HG02870 (cell line): Measurements from ENCODE around the gene CSAG3.
A peak's percentile ranks its signal among the peaks of the same experiment; 100 is the strongest.
"Not testable (repeated sequence)": the region's sequence is repeated elsewhere in the genome, so short reads cannot be mapped to it uniquely, and the experiment has no call there.

Experiments
- ATAC-seq: cut with Tn5 transposase; IDR thresholded peaks from one replicate; pipeline ENCODE4 v1.9.1; 2021; ENCODE audit warnings: mild to moderate bottlenecking, moderate library complexity; ENCODE audit not compliant: unreplicated experiment

CSAG3 gene

DNA sequence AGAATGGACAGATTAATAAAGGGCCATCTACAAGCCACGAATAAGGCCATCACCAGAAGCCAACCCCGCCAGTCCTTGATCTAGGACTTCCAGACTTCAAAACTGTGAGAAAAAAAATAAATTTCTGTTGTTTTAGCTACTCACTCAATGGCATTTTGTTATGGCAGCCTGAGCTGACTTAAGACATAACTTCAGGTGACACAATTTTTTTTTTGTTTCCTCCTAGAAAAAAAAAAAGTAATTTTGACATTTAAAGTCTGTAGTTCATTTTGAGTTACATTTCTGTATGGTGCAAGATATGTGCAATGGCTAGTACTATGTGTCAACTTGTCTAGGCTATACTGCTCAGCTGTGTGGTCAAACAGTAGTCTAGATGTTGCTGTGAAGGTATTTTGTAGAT, at the start of gene CSAG3:
Gene CSAG3, plus strand, starts transcription at position 301 of the 400 bp plus-strand sequence.
- ATAC-seq: not testable (repeated sequence)

- not testable (repeated sequence) for ATAC-seq
Measured at GRCh38 chrX:152713195-152713594, 45.8 kb upstream of the CSAG3 start.

DNA sequence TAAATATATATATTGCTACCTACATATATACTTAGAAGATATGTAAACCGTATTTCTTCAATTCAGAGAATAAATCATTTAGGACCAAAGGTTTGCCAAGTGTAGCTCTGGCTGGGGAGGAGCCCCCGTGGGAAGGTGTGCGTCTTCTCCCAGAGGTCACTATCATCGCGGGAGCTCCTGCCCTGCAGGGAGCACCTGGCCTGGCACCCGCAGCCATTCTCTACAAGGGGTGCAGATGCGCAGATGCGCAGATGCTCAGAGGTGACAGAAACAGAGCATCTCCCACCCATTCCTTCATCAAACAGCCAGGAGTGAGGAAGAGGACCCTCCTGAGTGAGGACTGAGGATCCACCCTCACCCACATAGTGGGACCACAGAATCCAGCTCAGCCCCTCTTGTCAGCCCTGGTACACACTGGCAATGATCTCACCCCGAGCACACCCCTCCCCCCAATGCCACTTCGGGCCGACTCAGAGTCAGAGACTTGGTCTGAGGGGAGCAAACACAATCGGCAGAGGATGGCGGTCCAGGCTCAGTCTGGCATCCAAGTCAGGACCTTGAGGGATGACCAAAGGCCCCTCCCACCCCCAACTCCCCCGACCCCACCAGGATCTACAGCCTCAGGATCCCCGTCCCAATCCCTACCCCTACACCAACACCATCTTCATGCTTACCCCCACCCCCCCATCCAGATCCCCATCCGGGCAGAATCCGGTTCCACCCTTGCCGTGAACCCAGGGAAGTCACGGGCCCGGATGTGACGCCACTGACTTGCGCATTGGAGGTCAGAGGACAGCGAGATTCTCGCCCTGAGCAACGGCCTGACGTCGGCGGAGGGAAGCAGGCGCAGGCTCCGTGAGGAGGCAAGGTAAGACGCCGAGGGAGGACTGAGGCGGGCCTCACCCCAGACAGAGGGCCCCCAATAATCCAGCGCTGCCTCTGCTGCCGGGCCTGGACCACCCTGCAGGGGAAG, 44.9 kb upstream of the CSAG3 start, which contains the start of gene MAGEA2B:
Gene MAGEA2B, plus strand, starts transcription at position 814 of the 973 bp plus-strand sequence. CDS start 2,479 bp downstream, outside the sequence.
- ATAC-seq: not testable (repeated sequence)

DNA sequence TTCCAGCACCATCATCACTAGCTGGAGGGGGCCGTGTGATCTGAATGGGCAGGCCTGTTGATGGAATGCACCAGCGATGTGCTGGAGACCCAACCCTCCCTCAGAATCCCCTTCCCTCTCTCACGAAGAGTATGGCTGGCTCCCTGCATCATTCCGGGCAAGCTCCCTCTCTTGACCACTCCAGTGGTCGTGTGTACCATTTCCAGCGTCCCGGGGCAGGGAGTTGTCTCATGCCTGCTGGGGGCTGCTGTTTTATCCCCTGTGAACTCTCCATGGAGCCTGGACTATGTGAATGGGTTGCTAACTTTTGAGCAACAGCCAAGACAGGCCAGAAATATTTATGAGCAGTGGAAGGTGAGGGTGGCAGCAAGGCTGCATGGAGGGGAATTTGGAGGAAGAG, 33.6 kb upstream of the CSAG3 start:
- ATAC-seq: no peak

GRCh38 chrX:152733261-152733975, 25.6 kb upstream of the CSAG3 start, which contains the start of the genes CSAG1 and MAGEA12:
Gene CSAG1 (minus strand): TSS chrX:152733721. CDS start chrX:152732460, 1,261 bp downstream.
Gene MAGEA12 (plus strand): TSS chrX:152733757. CDS start chrX:152736162, 2,405 bp downstream.
- no peak for ATAC-seq

GRCh38 chrX:152734143-152734858, 24.7 kb upstream of the CSAG3 start:
- ATAC-seq: not testable (repeated sequence)

DNA sequence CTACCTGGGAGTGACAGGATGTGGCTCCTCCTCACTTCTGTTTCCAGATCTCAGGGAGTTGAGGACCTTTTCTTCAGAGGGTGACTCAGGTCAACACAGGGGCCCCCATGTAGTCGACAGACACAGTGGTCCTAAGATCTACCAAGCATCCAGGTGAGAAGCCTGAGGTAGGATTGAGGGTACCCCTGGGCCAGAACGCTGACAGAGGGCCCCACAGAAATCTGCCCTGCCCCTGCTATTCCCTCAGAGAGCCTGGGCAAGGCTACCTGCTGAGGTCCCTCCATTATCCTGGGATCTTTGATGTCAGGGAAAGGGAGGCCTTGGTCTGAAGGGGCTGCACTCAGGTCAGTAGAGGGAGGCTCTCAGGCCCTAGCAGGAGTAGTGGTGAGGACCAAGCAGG, 23.9 kb upstream of the CSAG3 start:
- ATAC-seq: no peak

- no peak for ATAC-seq
Measured at GRCh38 chrX:152735860-152736511, 23.0 kb upstream of the CSAG3 start.

DNA sequence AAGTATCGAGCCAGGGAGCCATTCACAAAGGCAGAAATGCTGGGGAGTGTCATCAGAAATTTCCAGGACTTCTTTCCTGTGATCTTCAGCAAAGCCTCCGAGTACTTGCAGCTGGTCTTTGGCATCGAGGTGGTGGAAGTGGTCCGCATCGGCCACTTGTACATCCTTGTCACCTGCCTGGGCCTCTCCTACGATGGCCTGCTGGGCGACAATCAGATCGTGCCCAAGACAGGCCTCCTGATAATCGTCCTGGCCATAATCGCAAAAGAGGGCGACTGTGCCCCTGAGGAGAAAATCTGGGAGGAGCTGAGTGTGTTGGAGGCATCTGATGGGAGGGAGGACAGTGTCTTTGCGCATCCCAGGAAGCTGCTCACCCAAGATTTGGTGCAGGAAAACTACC, 22.5 kb upstream of the CSAG3 start:
- ATAC-seq: not testable (repeated sequence)

- ATAC-seq: no peak
Measured at GRCh38 chrX:152738560-152738959, 20.5 kb upstream of the CSAG3 start.

GRCh38 chrX:152753686-152754650, 5.0 kb upstream of the CSAG3 start, which contains the start of gene MAGEA2:
Gene MAGEA2 (minus strand): TSS chrX:152753842. CDS start chrX:152751363, 2,479 bp downstream.
- ATAC-seq: not testable (repeated sequence)

- ATAC-seq: not testable (repeated sequence)
Measured at GRCh38 chrX:152754871-152755270, 4.1 kb upstream of the CSAG3 start.

GRCh38 chrX:152759544-152759943, 526 bp downstream of the CSAG3 start:
- not testable (repeated sequence) for ATAC-seq

GRCh38 chrX:152761582-152761981, 2.6 kb downstream of the CSAG3 start:
- not testable (repeated sequence) for ATAC-seq

- not testable (repeated sequence) for ATAC-seq
Measured at GRCh38 chrX:152766562-152766961, 7.5 kb downstream of the CSAG3 start.

DNA sequence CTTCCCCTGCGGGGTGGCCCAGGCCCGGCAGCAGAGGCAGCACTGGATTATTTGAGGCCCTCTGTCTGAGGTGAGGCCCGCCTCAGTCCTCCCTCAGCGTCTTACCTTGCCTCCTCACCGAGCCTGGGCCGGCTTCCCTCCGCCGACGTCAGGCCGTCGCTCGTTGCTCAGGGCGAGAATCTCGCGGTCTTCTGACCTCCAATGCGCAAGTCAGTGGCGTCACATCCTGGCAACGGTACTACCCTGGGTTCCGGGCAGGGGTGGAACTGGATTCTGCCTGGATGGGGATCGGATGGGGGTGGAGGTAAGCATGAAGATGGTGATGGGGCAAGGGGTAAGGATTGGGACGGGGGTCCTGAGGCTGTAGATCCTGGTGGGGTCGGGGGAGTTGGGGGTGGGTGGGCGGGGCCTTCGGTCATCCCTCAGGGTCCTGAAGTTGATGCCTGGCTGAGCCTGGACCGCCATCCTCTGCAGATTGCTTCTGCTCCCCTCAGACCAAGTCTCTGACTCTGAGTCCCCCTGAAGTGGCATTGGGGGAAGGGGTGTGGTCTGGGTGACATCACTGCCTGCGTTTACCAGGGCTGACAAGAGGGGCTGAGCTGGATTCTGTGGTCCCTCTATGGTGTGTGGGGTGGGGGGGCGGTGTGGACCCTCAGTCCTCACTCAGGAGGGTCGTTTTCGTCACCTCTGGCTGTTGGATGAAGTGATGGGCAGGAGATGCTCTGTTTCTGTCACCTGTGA, 10.7 kb downstream of the CSAG3 start, which contains the start of gene MAGEA6:
Gene MAGEA6, minus strand, starts transcription at position 141 of the 741 bp plus-strand sequence. CDS start 2,039 bp downstream, outside the sequence.
- ATAC-seq: not testable (repeated sequence)

DNA sequence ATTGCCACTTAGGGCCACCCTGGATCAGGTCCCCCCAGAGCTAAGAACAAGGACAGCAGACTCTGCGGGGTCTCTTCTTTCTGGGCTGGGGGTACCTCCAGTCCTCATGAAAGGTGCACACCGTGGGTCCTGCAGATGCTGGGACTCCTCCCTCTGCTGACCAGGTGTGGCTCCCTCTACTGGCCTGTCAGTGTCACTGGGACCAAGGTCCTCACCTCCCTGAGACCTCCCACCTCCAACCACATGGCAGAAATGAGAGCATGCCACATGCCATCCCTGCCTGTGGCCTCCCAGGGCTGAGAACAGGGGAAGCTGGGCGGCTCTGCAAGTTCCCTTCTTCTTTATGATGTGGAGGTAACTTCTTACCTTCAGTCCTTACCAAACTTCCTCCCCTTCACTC, 28.0 kb downstream of the CSAG3 start:
- ATAC-seq: peak; percentile 81

DNA sequence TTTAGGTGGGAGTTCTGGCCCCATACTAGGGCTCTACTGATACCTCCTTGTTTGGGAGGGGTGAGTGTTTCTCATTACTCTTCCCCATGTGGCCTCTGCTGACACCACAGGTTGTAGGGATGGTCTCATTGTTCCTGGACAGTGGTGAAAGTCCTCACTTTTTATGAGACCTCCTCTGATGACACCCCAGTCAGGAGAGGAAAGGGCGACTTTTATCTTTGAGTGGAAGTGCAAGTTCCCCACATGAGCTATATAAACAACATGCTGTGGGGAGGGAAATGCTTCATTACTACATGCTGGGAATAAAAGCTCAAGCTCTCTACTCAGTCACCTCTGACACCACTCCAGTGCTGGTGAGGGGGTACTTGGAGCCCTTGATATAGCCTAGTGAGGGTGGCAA, 39.9 kb downstream of the CSAG3 start:
- ATAC-seq: no peak
